Effector CD8-positive, alpha-beta T cell (primary cell): ENCODE data around the gene TANGO2.

Source experiments
- DNase-seq: peaks from one replicate; lab custom pipeline; 2025; lab: John Stamatoyannopoulos, UW

TANGO2 gene

DNA sequence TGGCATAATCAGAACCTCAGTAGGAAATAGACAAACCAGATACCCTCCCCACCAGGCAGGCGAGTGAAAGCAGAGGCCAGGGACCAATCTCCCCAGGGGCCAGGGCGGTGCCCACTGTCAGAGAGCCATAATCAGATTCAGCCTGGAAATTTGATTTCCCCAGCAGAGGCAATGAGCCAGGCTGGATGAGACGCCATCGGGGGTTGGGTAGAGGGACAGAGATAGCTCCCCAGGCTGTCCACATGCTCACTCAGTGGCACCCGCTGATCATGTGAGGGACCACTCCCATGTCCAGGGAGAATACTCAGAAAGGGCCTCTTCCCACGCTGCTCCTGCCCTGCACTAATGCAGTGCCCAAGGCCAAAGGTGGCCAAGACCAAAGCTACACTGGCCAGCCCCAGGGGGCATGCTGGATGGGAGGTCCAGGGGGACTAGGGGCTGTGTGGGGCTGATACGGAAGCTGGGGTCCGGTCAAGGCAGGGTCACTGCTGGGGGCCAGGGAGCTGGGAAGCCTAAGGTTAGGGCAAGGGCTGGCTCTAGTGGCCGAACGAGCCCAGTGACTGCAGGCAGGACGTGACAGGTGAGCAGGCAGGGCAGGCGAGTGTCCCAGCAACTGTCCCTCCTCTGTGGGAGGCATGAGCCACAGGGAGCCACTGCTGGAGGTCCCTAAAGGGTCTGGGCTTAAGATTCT is 24.1 kb upstream of the TANGO2 start:
- no peak for DNase-seq

DNA sequence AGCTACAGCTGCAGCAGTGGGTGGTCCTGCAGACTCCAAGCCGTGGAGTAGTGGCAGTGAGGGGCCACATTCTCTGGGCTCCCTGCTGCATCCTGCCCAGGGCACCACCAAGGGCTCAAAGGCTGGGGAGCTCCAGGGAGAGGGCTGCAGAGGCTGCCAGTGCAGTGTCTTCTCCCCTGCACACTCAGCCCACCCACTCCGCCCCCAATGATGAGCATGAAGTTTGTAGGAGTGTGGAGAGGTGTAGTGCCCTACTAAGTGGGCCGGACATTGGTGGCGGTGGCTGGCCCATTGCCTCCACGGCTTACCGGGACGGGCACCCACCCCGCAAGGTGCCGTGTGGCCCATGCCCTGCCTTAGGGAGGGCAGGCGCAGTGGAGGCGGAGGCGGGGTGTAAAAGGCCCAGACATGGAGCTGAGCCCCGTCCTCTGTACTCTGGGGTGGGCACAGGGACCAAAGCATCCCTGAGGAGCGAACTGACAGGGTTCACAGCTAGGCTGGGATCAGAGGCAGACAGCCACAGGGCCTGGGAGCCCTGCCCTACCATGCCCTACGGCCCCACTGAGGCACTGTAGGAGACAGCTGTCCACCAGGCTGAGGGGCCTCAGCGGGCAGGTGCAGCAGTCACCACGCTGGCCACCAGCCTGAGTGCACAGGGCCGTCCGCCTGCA is 23.2 kb upstream of the TANGO2 start:
- no peak for DNase-seq

DNA sequence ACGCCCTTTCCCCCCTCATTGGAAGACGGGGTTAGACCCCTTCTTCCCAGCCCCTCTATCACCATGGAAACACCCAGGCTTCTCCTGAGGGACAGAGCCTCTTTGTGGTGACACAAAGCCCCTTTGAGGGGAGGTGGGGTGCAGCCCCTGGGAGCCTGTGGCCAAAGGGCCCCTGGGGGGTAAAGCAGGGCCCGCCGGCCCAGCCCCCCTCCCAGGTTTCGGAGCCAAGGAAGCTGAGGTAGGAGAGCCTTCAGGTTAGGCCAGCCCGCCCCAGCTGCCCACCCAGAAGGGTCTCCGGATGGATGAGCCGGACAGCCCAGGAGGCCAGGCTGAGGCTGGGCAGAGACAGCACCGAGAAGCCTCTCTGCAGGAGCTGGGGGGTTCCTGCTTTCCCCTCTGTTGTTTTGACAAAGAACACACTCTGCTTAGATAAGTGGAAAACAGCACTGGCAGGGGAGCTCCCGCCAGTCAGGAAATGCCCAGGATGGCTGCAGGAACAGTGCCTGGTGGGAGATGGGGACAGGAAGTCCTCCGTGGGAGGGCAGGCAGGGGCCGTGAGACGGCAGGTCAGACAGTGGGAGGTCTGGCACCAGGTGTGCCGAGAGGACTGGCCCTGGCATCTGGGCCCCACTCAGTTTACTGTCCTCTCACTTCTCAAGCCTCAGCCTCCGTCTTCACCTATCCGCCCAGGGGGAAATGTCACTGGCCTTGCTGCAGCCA is 22.5 kb upstream of the TANGO2 start:
- no peak for DNase-seq

DNA sequence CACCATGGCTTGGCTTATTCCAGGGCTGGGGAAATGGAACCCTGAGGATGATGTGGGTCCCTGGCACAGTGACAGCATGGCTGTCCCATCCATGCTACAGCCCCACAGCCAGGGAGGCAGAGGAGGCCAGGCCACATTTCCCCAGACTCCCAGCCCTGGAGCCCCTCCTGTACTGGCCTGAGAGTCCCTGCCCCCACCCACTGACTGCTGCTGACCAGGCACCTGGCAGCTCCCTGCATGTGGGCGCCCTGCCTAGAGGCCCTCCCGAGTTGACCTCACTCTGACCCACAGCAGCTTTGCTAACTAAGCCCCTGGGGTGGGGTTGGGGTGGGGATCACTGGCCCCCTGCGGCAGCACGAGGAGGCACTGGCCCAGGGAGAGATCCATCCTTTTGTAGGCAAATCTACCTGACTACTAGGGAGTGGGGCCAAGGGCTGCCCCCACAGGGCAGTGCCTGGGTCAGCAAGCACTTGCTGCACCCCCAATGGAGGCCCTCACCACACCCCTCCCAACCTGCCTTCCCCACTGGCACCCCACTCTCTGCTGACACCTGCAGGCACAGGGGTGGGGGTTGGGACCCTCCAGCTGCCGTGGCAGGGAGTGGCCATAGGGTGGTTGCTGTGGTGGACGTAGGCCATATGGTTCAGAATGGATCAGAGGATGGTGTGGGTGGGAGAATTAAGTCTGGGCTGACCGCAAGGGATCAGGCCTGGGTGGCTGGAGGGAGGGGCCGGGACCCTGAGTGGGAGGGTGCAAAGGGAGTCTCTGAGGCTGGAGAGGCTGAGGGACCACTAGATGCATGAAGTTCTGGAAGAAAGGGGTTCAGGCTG is 21.7 kb upstream of the TANGO2 start:
- no peak for DNase-seq

DNA sequence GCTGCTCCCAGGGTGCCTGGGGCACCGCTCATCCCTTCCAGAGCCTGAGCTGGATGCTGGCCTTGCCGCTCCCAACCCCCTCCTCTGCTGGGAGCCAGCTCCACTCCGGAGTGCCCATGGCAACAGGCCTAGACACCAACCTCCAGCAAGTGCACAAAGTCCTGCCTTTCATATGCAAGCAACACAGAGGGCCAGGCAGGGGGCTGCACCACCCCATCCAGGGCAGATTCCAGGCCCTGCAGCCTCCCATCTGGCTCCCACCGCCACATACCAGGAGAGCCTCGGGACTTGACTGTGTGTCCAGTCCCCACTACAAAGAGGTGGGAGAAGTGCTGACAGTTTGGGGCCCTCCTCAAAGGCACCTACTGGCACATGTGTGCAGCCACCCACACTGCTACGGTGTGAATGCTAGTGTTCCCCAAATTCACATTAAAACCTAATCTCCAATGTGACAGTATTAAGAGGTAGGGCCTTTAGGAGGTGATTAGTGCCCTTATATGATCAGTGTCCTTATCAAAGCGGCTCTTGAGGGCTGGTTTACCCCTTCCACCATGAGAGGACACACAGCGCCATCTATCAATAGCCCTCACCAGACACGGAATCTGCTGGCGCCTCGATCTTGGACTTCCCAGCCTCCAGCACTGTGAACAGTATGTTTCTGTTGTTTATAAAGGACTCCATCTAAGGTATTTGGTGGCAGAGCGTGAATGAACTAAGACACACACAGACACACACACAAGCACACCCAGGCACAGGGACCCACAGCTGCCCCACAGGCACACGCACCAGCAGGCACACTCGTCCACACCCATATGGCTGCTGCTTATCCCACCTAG is 20.4 kb upstream of the TANGO2 start:
- no peak for DNase-seq

DNA sequence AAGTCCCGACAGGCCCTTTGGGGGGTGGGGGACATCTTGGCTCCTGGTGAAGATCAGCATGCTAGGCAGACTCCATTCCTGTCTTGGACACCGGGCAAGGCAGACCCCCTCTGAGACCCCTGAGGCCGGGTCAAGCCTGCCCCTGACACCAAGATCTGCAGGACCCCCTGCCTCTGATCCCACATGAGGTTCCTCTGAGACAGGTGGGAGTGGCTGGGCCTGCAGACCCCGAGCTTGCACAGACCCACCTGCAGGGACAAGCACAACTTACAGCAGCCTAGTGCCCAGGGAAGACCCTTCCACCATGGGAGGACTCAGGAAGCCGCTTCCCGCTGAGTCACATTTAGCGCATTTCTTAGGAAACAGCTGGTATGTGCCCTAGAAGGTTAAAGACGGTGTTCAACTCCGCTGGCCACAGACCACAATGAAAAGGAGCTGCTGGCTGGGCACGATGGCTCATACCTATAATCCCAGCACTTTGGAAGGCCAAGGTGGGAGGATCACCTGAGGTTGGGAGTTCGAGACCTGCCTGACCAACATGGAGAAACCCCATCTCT is 19.8 kb upstream of the TANGO2 start:
- DNase-seq = no peak

DNA sequence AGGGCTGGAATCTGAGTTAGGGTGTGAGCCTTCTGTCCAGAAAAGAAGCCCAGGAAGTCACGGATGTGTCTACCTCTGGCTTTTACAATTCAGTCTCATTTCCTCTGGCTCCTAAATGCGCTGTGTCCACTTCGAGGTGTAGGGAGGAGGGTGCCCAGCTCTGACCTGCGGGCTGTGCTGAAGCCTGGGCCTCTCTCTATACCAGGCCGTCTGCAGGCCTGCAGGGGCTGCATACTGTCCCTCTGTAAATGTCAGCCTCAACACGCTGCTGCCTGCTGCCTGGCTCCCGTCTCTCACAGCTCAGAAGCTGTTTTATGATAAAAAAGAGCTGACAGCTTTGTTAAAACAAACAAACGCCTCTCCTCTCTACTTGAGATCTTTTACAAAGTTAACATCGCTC is 18.8 kb upstream of the TANGO2 start:
- DNase-seq = no peak

DNA sequence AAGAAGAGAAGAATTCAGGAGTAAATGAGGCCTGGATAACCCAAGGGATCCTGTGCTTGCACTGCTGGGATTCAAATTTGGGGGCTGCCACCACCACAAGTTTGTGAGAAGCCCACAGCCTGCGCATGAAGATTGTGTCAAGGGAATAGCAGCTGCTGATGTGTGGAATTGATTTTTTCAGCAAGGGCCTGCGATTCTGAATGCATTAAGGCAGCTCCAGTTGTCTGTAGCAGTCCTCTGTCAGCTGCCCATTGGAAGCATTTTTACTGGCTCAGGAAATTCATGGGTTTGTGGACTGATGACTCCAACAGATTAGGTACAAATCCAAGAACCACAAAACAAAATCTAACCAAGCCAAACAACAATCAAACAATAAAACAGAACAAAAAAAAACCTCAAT is 18.3 kb upstream of the TANGO2 start:
- no peak for DNase-seq

DNA sequence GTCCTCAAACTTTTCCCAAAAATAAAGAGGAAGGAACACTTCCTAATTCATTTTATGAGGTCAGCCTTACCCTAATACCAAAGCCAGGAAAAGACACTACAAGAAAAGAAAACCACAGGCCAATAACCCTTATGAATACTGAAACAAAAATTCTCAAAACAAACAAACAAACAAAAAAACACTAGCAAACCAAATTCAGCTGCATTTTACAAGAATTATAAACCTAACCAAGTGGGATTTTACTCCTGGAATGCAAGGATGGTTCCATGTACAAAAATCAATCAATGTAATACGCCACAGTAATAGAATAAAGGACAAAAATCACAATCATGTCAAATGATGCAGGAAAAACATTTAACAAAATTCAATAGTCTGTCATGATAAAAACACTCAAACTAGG is 17.6 kb upstream of the TANGO2 start:
- DNase-seq = no peak

DNA sequence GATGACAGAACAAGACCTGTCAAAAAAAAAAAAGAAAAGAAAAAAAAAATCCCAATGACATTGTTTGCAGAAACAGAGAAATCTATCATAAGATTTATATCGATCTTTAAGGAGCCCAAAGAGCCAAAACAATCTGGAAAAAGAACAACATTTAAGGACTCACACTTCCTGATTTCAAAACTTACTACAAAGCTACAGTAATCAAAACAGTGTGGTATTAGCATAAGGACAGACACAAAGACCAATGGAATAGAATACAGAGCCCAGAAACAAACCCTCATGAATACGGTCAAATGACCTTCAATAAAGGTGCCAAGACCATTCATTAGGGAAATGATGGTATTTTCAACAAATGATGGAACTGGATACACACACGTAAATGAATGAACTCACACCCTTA is 16.4 kb upstream of the TANGO2 start:
- DNase-seq = no peak

DNA sequence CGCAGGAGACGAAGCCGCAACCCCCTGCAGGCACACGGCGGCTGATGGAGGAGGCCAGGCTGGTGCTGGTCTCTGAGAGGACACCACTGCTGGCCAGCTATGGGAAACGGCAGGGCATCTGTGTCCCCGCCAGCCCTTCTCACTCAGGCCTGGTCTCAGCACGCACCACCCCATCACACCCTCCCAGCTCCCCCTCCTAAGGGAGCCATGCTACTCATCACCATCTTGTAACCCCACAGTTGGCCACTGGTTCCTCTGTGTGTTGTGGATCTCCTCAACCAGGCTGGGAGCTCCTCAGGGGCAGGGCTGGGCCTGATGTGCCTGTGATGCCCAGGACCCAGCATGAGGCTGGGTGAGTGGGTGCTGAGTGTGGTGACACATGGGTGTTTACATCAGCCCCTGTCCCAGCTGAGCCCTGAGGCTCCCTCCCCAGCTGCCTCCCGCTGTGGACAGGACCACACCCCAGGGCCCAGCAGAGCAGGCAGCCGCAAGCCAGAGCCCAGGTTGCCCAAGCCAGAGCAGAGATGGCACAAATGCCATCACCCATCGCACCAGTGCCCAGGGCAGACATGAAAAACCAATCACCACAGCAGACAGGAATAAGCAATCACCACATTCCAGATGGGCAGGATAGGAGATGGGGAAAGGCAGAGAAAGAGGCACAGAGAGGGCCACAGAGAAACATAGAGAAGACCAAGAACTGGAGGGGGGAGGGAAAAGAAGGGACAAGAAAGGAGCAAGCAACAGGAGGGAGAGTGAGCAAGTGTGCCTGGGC is 12.5 kb upstream of the TANGO2 start:
- DNase-seq = no peak

DNA sequence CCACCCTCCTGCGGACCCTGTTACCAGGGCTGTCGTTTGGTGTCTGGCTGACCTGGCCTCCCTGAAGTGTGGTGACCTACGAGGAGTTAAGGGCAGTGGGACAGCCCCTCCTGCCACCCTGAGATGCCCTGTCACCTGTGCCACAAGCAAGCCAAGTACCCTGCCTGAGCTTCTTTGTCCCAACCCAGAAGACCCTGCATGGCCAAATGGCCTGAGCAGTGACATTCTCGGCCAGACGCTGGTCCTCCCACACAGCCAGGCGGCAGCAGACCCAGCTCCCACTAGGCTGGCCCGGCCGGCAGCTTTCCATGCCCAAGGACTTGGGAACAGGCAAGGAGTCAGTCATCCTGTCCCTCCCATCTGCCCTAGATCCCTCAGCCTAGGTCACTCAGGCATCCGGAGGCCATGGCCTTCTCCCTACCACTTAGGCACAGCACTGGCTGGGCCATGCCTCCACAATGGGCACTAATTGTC is 11.9 kb upstream of the TANGO2 start:
- no peak for DNase-seq

DNA sequence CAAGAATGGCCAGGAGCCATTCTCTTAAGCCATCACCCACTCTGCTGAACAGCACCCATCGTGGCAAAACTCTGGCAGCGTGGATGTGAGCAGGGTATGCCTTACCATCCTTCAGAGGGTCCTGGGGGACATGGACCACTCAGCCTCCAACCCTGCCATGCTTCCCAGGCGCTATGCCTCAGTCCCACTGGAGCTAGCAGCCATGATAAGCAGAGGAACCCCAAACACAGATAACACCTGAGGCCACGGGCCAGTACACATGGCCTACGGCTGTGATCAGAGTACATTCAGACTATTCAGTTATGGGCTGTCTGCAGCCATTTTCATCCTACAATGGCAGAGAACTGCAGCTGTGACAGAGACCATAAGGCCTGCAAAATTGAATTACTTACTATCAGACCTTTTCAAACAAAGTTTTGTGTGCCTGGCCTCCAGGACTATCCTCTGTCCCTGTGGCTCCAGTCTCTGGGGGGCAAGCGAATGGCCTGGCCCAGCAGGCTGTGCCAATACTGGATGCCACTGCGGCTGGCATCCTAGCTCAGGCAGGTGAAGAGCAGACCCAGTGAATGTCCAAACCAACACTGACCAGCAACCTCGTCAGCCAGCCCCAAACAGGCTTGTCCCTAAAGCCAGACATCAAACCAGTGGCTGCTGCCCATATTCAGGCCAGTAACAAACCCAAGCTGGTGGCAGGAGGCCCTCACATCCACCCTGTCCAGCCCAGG is 11.2 kb upstream of the TANGO2 start:
- no peak for DNase-seq

DNA sequence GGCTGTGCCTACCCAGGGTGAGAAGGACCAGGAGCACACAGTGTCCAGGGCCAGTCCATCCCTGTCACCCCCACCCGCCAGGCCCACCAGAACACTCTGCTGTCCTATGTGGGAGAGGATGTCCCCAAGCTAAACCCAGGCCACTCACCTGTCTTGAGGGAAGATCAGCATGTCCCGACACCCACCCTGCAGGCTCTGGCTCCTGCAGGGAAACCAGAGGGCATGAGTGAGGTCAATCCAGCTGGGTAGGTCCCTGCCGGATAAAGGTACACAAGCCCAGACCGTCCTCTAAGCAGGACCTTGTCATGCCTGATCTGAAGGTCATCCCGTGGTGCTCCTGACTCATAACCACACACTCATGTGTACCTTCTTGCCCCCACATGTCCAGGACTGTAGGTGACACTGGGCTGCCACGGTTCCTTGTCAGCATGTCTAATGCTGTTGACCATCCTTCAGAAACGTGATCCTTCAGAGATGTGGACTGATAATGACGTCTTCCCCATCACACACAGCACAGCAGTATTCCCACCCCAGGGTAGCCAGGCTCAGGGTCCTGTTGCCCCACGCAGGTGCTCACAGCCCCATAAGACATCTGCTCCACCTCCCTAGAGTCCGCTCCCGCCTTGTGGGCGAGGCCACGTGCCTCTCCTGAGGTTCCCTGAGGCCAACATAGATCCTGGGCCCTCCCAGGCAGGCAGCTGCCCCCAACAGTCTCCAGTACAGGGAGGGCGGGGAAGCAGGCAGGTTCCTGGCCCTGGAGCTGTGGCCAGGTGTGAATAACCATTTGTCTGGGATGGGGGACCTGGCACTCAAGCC is 10.4 kb upstream of the TANGO2 start:
- no peak for DNase-seq

DNA sequence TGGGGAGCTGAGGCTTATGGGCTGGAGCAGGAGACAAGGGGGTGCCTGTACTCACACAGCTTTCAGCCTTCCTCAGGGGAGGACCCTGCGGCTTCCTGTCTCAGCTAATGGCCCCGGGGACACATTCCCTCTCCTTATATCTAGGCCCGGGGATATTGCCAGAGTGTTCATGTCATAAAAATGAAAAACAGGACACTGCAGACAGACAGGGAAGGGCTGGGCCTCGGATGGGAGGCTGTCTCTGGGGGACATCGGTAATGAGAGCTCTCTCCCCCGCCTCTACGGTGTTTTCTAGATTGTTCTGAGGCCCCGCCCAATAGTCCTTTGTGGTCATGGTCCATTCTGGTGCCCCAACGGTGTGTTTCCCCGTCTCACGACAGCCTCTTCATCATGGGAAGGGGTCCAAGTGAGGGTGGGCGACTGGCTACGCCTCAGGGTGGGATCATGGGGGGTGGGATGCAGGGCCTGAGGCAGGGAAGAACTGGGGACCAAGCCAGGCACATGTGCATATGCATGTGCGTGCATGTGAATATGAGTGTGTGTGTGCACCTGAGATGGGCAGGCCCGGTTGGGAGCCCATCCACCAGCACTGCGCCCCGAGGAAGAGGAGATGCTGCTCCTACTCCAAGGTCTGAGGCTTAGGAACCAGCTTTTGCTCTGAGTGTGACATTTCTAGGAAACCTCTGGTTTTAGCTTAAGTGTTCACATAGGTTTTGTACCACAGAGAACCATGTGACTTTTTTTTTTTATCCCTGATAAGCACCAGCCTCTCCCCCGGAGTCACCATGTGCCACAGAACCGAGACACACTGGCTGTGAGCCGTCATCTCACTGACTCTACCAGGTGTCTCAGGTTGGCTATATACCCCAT is 9.6 kb upstream of the TANGO2 start:
- no peak for DNase-seq

DNA sequence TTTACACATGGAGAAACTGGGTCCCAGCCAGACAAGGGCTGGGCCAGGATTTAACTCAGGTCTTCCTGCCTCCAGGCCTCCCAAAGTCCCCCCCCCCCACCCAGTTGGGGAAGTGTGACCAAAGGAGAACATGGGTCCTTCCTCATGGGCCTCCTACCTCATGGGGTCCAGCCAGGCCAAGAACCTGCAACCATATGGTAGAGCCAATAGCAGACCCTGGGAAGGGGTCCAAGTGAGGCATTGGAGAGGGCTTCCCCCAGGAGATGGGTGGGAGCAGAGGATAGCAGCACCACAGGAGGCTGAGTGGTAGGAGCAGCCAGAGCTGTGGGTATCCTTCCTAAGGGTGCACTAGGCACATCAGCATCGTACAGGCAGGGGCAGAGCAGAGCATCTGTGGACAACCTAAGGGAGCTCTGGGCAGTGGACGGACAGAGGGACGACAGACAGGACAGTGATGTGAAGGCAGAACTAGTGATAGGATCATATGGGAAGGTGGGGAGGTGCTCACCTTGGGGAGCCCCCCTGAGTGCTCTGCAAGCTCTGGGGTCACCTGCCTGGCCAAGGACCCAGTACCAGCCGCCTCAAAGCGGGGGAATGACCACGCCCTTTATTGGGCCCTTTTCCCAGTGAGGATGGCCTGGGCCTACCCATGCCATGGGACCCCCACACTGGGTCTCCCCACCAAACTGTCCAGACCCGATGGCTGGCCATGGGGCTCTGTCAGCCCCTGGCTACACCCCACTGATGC is 8.7 kb upstream of the TANGO2 start:
- DNase-seq = no peak
